Tibial nerve (tissue), 4 donors: Measurements from ENCODE around the gene ROBO1. TPM values are rescaled to one million over a fixed set of nuclear protein-coding genes. Genes with fewer than 3 reads are reported as not detected.

ENCODE experiments used
- DNase-seq, 2 donors: peaks; one replicate each; pipeline ENCODE4 v3.0.0-alpha.2; 2019; ENCODE audit warnings: low spot score in 2 of 2
- H3K27ac ChIP-seq, 4 donors: fragments of 200-600 bp; sonication (generic) in 3 of 4; one replicate each; pipeline ENCODE4 v1.5.1; 2017 to 2019; ENCODE audit warnings: mild to moderate bottlenecking in 1 of 4
- H3K27me3 ChIP-seq, 2 donors: fragments of 200-600 bp; sonication (generic) in 1 of 2; one replicate each; pipeline versions ENCODE4 v1.5.1 to v1.6.0; 2017 to 2019
- H3K36me3 ChIP-seq, 3 donors: fragments of 200-600 bp; sonication (generic); one replicate each; pipeline ENCODE4 v1.5.1; 2018 to 2019
- H3K4me1 ChIP-seq, 4 donors: fragments of 200-600 bp; sonication (generic) in 3 of 4; one replicate each; pipeline ENCODE4 v1.5.1; 2017 to 2019
- H3K4me3 ChIP-seq, 4 donors: fragments of 200-600 bp; sonication (generic) in 3 of 4; one replicate each; pipeline ENCODE4 v1.5.1; 2017 to 2019; ENCODE audit warnings: mild to moderate bottlenecking in 1 of 4, moderate library complexity in 1 of 4
- H3K9me3 ChIP-seq, 4 donors: fragments of 200-600 bp; sonication (generic) in 3 of 4; one replicate each; pipeline ENCODE4 v1.5.1; 2017 to 2019
- CTCF ChIP-seq, 5 experiments: fragments of 200-600 bp in 3 of 5; fragments of 450-650 bp in 2 of 5; sonication (generic) in 3 of 5; IDR thresholded peaks; one replicate each; pipeline ENCODE4 v1.5.1; 2016 to 2019; ENCODE audit warnings: antibody characterized with exemption in 5 of 5, mild to moderate bottlenecking in 3 of 5, moderate library complexity in 2 of 5
- EP300 ChIP-seq, 2 donors: sonication (generic); formaldehyde crosslinking; IDR thresholded peaks; one replicate each; pipeline ENCODE4 v1.6.1; 2017; ENCODE audit warnings: antibody characterized with exemption in 2 of 2, mild to moderate bottlenecking in 1 of 2
- POLR2A ChIP-seq, 2 donors: fragments of 450-650 bp; IDR thresholded peaks; one replicate each; pipeline ENCODE4 v1.6.1; 2017; ENCODE audit warnings: antibody characterized with exemption in 2 of 2, mild to moderate bottlenecking in 2 of 2, moderate library complexity in 2 of 2
- WGBS, 2 donors: methylation state at CpG; one replicate each; pipeline ENCODE4 v1.1.5; 2018; 5-methylcytosine and 5-hydroxymethylcytosine counted together
- total RNA-seq, 4 donors: library from RNA; depleted of rRNA; stranded (reverse); fragments of >200 nt; gene quantifications; one replicate each; pipeline ENCODE4 v1.1.0, GENCODE V29; 2016

Gene ROBO1
- total RNA-seq, 4 donors from 2014 or later, result 12.6 to 27.8 (median 23.1) TPM

- 90 to 95% methylated on average over 1 of the region's 1 CpG for WGBS, 2 donors
- no peaks in the 10 kb centered on the region for H3K27me3 ChIP-seq
Measured at GRCh38 chr3:79606414-79606813, 161.4 kb downstream of the ROBO1 start.

GRCh38 chr3:79604681-79605080, 163.1 kb downstream of the ROBO1 start:
- H3K27ac ChIP-seq, result no peak overlapping the region
- DNase-seq, result no peak
- WGBS, 2 donors, result 18 to 22% methylated on average over 2 of the region's 2 CpGs

More at GRCh38 chr3:79606414-79606813, 161.4 kb downstream of the ROBO1 start:
- H3K27ac ChIP-seq, result no peak overlapping the region
- H3K36me3 ChIP-seq, result no peaks in the 10 kb centered on the region
- TF ChIP-seq CTCF (IDR thresholded peaks at IDR 0.05) (no peak), EP300 (IDR thresholded peaks at IDR 0.05) (no peak), POLR2A (IDR thresholded peaks at IDR 0.05) (no peak)
- peaks cover 0 to 5% (median 0%) of the 10 kb centered on the region in 4 donors for H3K4me1 ChIP-seq
- H3K4me3 ChIP-seq, result no peak overlapping the region
- DNase-seq, result no peak
- H3K9me3 ChIP-seq, result no peaks in the 10 kb centered on the region

GRCh38 chr3:79602385-79602784, 165.4 kb downstream of the ROBO1 start:
- Histone ChIP-seq H3K9me3 (no peaks in the 10 kb centered on the region), H3K27ac (no peak overlapping the region), H3K4me1 (peaks cover 0 to 5% (median 0%) of the 10 kb centered on the region in 4 donors), H3K36me3 (no peaks in the 10 kb centered on the region), H3K4me3 (no peak overlapping the region), H3K27me3 (no peaks in the 10 kb centered on the region)
- DNase-seq, result no peak
- TF ChIP-seq POLR2A (IDR thresholded peaks at IDR 0.05), result no peak
- TF ChIP-seq EP300 (IDR thresholded peaks at IDR 0.05), result no peak
- no peak for TF ChIP-seq CTCF (IDR thresholded peaks at IDR 0.05)

More at GRCh38 chr3:79604681-79605080, 163.1 kb downstream of the ROBO1 start:
- Histone ChIP-seq H3K4me3 (no peak overlapping the region), H3K9me3 (no peaks in the 10 kb centered on the region), H3K27me3 (no peaks in the 10 kb centered on the region), H3K36me3 (no peaks in the 10 kb centered on the region), H3K4me1 (peaks cover 0 to 5% (median 0%) of the 10 kb centered on the region in 4 donors)
- TF ChIP-seq CTCF (IDR thresholded peaks at IDR 0.05) (no peak), POLR2A (IDR thresholded peaks at IDR 0.05) (no peak), EP300 (IDR thresholded peaks at IDR 0.05) (no peak)

- Histone ChIP-seq H3K4me1 (no peaks in the 10 kb centered on the region), H3K27ac (no peak overlapping the region), H3K27me3 (no peaks in the 10 kb centered on the region), H3K36me3 (no peaks in the 10 kb centered on the region), H3K9me3 (no peaks in the 10 kb centered on the region), H3K4me3 (no peak overlapping the region)
- 44 to 50% methylated on average over 1 of the region's 1 CpG for WGBS, 2 donors
- peak in 1 of 2 donors; percentile 9 for DNase-seq
- TF ChIP-seq CTCF (IDR thresholded peaks at IDR 0.05) (no peak), EP300 (IDR thresholded peaks at IDR 0.05) (no peak), POLR2A (IDR thresholded peaks at IDR 0.05) (no peak)
Measured at GRCh38 chr3:79598594-79598993, 169.2 kb downstream of the ROBO1 start.

GRCh38 chr3:79597709-79598108, 170.1 kb downstream of the ROBO1 start:
- no peak for TF ChIP-seq CTCF (IDR thresholded peaks at IDR 0.05)
- TF ChIP-seq EP300 (IDR thresholded peaks at IDR 0.05), result no peak
- no peak for TF ChIP-seq POLR2A (IDR thresholded peaks at IDR 0.05)
- Histone ChIP-seq H3K9me3 (no peaks in the 10 kb centered on the region), H3K27ac (no peak overlapping the region), H3K36me3 (no peaks in the 10 kb centered on the region), H3K4me3 (no peak overlapping the region), H3K4me1 (no peaks in the 10 kb centered on the region), H3K27me3 (no peaks in the 10 kb centered on the region)
- WGBS, 2 donors, result 74 to 78% methylated on average over 2 of the region's 2 CpGs
- DNase-seq, result no peak
